CD14-positive monocyte (primary cell): ENCODE data around the gene RGS9. TPM values are rescaled to one million over a fixed set of nuclear protein-coding genes. Genes with fewer than 3 reads are reported as not detected.

Source experiments
- DNase-seq, 3 donors: peaks; one replicate each; pipeline ENCODE4 v3.0.0-alpha.2; 2011 to 2022
- H2AFZ ChIP-seq: 2 replicates; pipeline ENCODE4 v1.6.0; 2012; ENCODE audit warnings: mild to moderate bottlenecking, low read depth, low read length, inconsistent platforms; ENCODE audit not compliant: insufficient read depth, poor library complexity, severe bottlenecking
- H3K27ac ChIP-seq, 2 donors: 1 replicate in 1 of 2; 2 replicates in 1 of 2; pipeline ENCODE4 v1.5.1; 2012 to 2013; ENCODE audit warnings: low read length in 2 of 2, control low read depth in 1 of 2, inconsistent platforms in 1 of 2, low read depth in 1 of 2, mild to moderate bottlenecking in 1 of 2
- H3K27me3 ChIP-seq, 2 donors: one replicate each; pipeline versions ENCODE4 v1.6.0 to v1.6.1; 2011 to 2013; ENCODE audit warnings: low read length in 2 of 2; ENCODE audit not compliant: control insufficient read depth in 2 of 2, insufficient read depth in 2 of 2
- H3K36me3 ChIP-seq, 2 donors: replicated peaks in 1 of 2; 1 replicate in 1 of 2; 2 replicates in 1 of 2; pipeline versions ENCODE4 v1.5.1 to v1.6.1; 2012 to 2013; ENCODE audit warnings: low read length in 2 of 2, control low read depth in 1 of 2, inconsistent platforms in 1 of 2, mild to moderate bottlenecking in 1 of 2; ENCODE audit not compliant: insufficient read depth in 2 of 2, control insufficient read depth in 1 of 2
- H3K4me1 ChIP-seq, 2 donors: 1 replicate in 1 of 2; 2 replicates in 1 of 2; pipeline versions ENCODE4 v1.5.1 to v1.6.1; 2012 to 2013; ENCODE audit warnings: low read length in 2 of 2, control low read depth in 1 of 2, inconsistent platforms in 1 of 2, mild to moderate bottlenecking in 1 of 2, moderate library complexity in 1 of 2; ENCODE audit not compliant: insufficient read depth in 2 of 2, control insufficient read depth in 1 of 2
- H3K4me2 ChIP-seq: replicated peaks from 2 replicates; pipeline ENCODE3; 2012; ENCODE audit warnings: low read length, moderate library complexity, mild to moderate bottlenecking; ENCODE audit not compliant: poor library complexity, severe bottlenecking; ENCODE audit errors: extremely low read depth
- H3K4me3 ChIP-seq, 3 experiments: fragments of 200-600 bp in 1 of 3; sonication (generic) in 1 of 3; replicated peaks in 1 of 3; 1 replicate in 2 of 3; 2 replicates in 1 of 3; pipeline ENCODE4 v1.5.1; 2011 to 2013; ENCODE audit warnings: low read length in 3 of 3, mild to moderate bottlenecking in 3 of 3, control low read depth in 2 of 3, low read depth in 2 of 3, inconsistent platforms in 1 of 3, moderate library complexity in 1 of 3
- H3K79me2 ChIP-seq: 2 replicates; pipeline ENCODE4 v1.6.0; 2012; ENCODE audit warnings: mild to moderate bottlenecking, control low read depth, inconsistent platforms, low read length, moderate library complexity; ENCODE audit not compliant: insufficient read depth
- H3K9ac ChIP-seq: 2 replicates; pipeline ENCODE4 v1.6.0; 2017; ENCODE audit warnings: low read length, mild to moderate bottlenecking; ENCODE audit not compliant: insufficient read depth, poor library complexity, severe bottlenecking
- H3K9me3 ChIP-seq, 2 donors: replicated peaks in 1 of 2; 1 replicate in 1 of 2; 2 replicates in 1 of 2; pipeline versions ENCODE4 v1.5.1 to v1.6.1; 2012 to 2013; ENCODE audit warnings: low read length in 2 of 2, control low read depth in 1 of 2; ENCODE audit not compliant: control insufficient read depth in 1 of 2, insufficient read depth in 1 of 2
- H4K20me1 ChIP-seq: 2 replicates; pipeline ENCODE4 v1.6.0; 2012; ENCODE audit warnings: mild to moderate bottlenecking, low read length, control low read depth, moderate library complexity; ENCODE audit not compliant: insufficient read depth
- H3K27ac Mint-ChIP-seq, 7 donors: one replicate each; pipeline ENCODE4 v1.8.0; 2020; ENCODE audit warnings: mild to moderate bottlenecking in 7 of 7, mixed read lengths in 7 of 7, moderate library complexity in 6 of 7, inconsistent platforms in 2 of 7
- H3K27me3 Mint-ChIP-seq, 3 donors: one replicate each; pipeline ENCODE4 v1.8.0; 2021 to 2022; ENCODE audit warnings: low read depth in 3 of 3, mild to moderate bottlenecking in 3 of 3, mixed read lengths in 3 of 3, moderate library complexity in 3 of 3, inconsistent platforms in 1 of 3
- H3K36me3 Mint-ChIP-seq, 2 donors: one replicate each; pipeline ENCODE4 v1.8.0; 2020; ENCODE audit warnings: mixed read lengths in 2 of 2, inconsistent platforms in 1 of 2, mild to moderate bottlenecking in 1 of 2
- H3K4me1 Mint-ChIP-seq: one replicate; pipeline ENCODE4 v1.8.0; 2020; ENCODE audit warnings: mild to moderate bottlenecking, mixed read lengths
- H3K4me3 Mint-ChIP-seq, 2 donors: one replicate each; pipeline ENCODE4 v1.8.0; 2020; ENCODE audit warnings: mild to moderate bottlenecking in 2 of 2, mixed read lengths in 2 of 2, moderate library complexity in 1 of 2
- H3K9me3 Mint-ChIP-seq, 7 donors: one replicate each; pipeline ENCODE4 v1.8.0; 2020 to 2022; ENCODE audit warnings: mixed read lengths in 7 of 7, mild to moderate bottlenecking in 6 of 7, moderate library complexity in 6 of 7, inconsistent platforms in 2 of 7
- CTCF ChIP-seq: fragments of 200-600 bp; IDR thresholded peaks from one replicate; pipeline ENCODE4 v1.8.0; 2022; ENCODE audit warnings: antibody characterized with exemption, mild to moderate bottlenecking
- WGBS: methylation state at CpG from one replicate; pipeline ENCODE4 v1.1.5; 2013; ENCODE audit warnings: missing lambda C conversion rate; ENCODE audit not compliant: insufficient coverage; 5-methylcytosine and 5-hydroxymethylcytosine counted together
- intact Hi-C, 2 donors: fragments of 100-400 bp; cut with micrococcal nuclease; formaldehyde crosslinking; loops; one replicate each; pipeline versions ENCODE4 v1.15.0 to v1.15.1; 2023
- polyA plus RNA-seq, 3 donors: library from polyadenylated mRNA; depleted of rRNA in 1 of 3; unstranded in 2 of 3; stranded (reverse) in 1 of 3; fragments of 300-500 nt in 2 of 3; fragments of >200 nt in 1 of 3; fragmentation: Illumina TruSeq in 2 of 3; gene quantifications; 1 replicate in 2 of 3; 2 replicates in 1 of 3; pipeline ENCODE4 v1.2.3, GENCODE V29; 2012 to 2021

The RGS9 gene
- polyA plus RNA-seq, 3 donors, result 0.08 TPM; not detected in 2

- TF ChIP-seq CTCF, result no peak
Observed at GRCh38 chr17:65219124-65219523, 82.0 kb downstream of the RGS9 start.

GRCh38 chr17:65219707-65220106 lies 82.5 kb downstream of the RGS9 start:
- no peak for DNase-seq
- 100% methylated on average over 3 of the region's 3 CpGs for WGBS

More at GRCh38 chr17:65219124-65219523, 82.0 kb downstream of the RGS9 start:
- H3K27ac Mint-ChIP-seq, result no peak overlapping the region
- Histone ChIP-seq H3K4me2 (no peak overlapping the region), H3K4me1 (no peaks in the 10 kb centered on the region), H3K27ac (no peak overlapping the region), H2AFZ (no peak overlapping the region), H3K4me3 (no peak overlapping the region), H3K27me3 (peaks cover 2 to 6% of the 10 kb centered on the region in 2 donors), H3K9ac (no peak overlapping the region), H3K79me2 (no peaks in the 10 kb centered on the region), H4K20me1 (no peaks in the 10 kb centered on the region), H3K9me3 (no peaks in the 10 kb centered on the region), H3K36me3 (no peaks in the 10 kb centered on the region)
- DNase-seq, result no peak
- H3K4me3 Mint-ChIP-seq, result no peak overlapping the region
- H3K4me1 Mint-ChIP-seq, result no peaks in the 10 kb centered on the region
- no CpG with 5 or more reads among the region's 3 CpGs for WGBS
- H3K27me3 Mint-ChIP-seq, result peaks cover 8 to 20% (median 18%) of the 10 kb centered on the region in 3 donors
- H3K36me3 Mint-ChIP-seq, result no peaks in the 10 kb centered on the region
- peaks cover 0 to 3% (median 0%) of the 10 kb centered on the region in 7 donors for H3K9me3 Mint-ChIP-seq
- intact Hi-C loops, result no loop called here

More at GRCh38 chr17:65219707-65220106, 82.5 kb downstream of the RGS9 start:
- no peak overlapping the region for H3K27ac ChIP-seq
- H3K9ac ChIP-seq, result no peak overlapping the region
- H3K36me3 ChIP-seq, result no peaks in the 10 kb centered on the region
- no peaks in the 10 kb centered on the region for H4K20me1 ChIP-seq
- TF ChIP-seq CTCF, result no peak
- H3K4me2 ChIP-seq, result no peak overlapping the region
- H3K79me2 ChIP-seq, result no peaks in the 10 kb centered on the region
- no peak overlapping the region for H3K4me3 ChIP-seq
- intact Hi-C loops, result no loop called here
- peaks cover 2 to 4% of the 10 kb centered on the region in 2 donors for H3K27me3 ChIP-seq
- no peaks in the 10 kb centered on the region for H3K36me3 Mint-ChIP-seq
- H3K9me3 ChIP-seq, result no peaks in the 10 kb centered on the region
- H3K27me3 Mint-ChIP-seq, result peaks cover 5 to 20% (median 15%) of the 10 kb centered on the region in 3 donors
- H3K4me3 Mint-ChIP-seq, result no peak overlapping the region
- H3K4me1 ChIP-seq, result no peaks in the 10 kb centered on the region
- no peaks in the 10 kb centered on the region for H3K4me1 Mint-ChIP-seq
- no peak overlapping the region for H3K27ac Mint-ChIP-seq
- H3K9me3 Mint-ChIP-seq, result peaks cover 0 to 3% (median 0%) of the 10 kb centered on the region in 7 donors
- H2AFZ ChIP-seq, result no peak overlapping the region
